BJ (cell line): Measurements from ENCODE around the gene CARD19. TPM values are rescaled to one million over a fixed set of nuclear protein-coding genes. Genes with fewer than 3 reads are reported as not detected.
A peak's percentile ranks its signal among the peaks of the same experiment; 100 is the strongest.

Experiments used
- CTCF ChIA-PET: fragments of 350-600 bp; formaldehyde crosslinking; extraction: SDS; loops from one replicate; lab custom pipeline; 2021; ENCODE audit warnings: antibody characterized with exemption, inconsistent platforms; lab: Yijun Ruan, JAX
- POLR2A ChIA-PET: fragments of 300-600 bp; sonication (Branson Sonifier 250); formaldehyde crosslinking; extraction: SDS; loops from one replicate; lab custom pipeline; 2021; ENCODE audit warnings: antibody characterized with exemption; lab: Charles Lee
- DNase-seq: peaks from one replicate; pipeline ENCODE4 v3.0.0-alpha.2; 2011; ENCODE audit warnings: low read depth
- H3K27me3 ChIP-seq: 2 replicates; pipeline ENCODE4 v1.6.0; 2011; ENCODE audit warnings: low read length; ENCODE audit not compliant: control insufficient read depth, insufficient read depth
- H3K36me3 ChIP-seq: 2 replicates; pipeline ENCODE4 v1.5.1; 2011; ENCODE audit warnings: low read length; ENCODE audit not compliant: control insufficient read depth, insufficient read depth
- H3K4me3 ChIP-seq: 2 replicates; pipeline ENCODE4 v1.5.1; 2011; ENCODE audit warnings: low read depth, mild to moderate bottlenecking, control low read depth, low read length
- polyA plus RNA-seq: library from polyadenylated mRNA; depleted of rRNA; stranded (reverse); fragments of >200 nt; gene quantifications from 2 replicates; pipeline ENCODE4 v1.2.3, GENCODE V29; 2011
- TF ChIP-seq, protein P1 (sequence below): IDR thresholded peaks from 2 replicates; pipeline ENCODE4 v1.5.1; 2011; ENCODE audit warnings: low read depth, mild to moderate bottlenecking, control low read depth, inconsistent platforms, low read length, moderate library complexity; ENCODE audit not compliant: insufficient read depth

The CARD19 gene
- polyA plus RNA-seq, 1 experiment, result 69.3 TPM

DNA sequence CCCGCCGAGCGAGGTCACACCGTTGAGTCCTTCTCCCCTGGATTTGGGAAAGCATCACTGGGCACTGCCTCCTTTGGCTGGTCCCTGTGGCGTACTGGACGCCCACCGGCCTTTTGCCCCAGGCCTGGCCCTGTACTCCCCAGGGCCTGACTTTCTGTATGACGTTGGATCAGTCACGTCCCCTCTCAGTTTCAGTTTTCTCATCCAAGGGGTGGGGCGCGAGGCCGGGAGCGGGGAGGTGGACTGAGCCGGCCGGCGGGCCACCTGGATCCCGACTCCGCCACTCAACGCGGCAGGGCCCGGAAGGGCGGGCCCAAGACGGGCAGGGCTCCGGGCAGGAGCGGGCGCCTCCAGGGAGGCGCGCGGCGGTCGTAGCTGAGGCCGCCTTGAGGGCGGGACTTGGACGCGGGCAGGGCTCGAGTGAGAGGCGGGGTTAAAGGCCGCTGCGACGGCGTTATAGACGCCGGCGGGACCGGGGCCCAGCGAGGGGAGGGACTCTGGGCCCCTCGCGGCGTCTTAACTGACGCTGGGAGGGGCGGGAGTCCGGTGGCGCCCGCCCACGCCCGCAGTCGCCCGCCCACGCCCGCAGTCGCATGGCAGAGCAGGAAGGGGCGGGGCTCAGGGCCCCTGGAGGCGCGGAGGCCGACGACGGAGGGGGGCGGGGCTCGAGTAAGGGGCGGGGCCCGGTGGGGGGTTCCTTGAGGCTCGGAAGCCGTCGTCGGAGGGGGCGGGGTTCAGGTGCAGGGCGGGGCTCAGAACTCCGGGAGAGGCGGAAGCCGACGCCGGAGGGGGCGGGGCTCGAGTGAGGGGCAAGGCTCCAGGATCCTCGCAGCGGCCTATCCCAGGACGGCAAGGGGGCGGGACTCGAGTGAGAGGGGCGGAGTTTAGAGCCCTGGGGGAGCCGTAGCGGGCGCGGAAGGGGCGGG lies 549 bp upstream of the CARD19 start:
- TF ChIP-seq, protein P1, sequence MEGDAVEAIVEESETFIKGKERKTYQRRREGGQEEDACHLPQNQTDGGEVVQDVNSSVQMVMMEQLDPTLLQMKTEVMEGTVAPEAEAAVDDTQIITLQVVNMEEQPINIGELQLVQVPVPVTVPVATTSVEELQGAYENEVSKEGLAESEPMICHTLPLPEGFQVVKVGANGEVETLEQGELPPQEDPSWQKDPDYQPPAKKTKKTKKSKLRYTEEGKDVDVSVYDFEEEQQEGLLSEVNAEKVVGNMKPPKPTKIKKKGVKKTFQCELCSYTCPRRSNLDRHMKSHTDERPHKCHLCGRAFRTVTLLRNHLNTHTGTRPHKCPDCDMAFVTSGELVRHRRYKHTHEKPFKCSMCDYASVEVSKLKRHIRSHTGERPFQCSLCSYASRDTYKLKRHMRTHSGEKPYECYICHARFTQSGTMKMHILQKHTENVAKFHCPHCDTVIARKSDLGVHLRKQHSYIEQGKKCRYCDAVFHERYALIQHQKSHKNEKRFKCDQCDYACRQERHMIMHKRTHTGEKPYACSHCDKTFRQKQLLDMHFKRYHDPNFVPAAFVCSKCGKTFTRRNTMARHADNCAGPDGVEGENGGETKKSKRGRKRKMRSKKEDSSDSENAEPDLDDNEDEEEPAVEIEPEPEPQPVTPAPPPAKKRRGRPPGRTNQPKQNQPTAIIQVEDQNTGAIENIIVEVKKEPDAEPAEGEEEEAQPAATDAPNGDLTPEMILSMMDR, result no peak
- ChIA-PET POLR2A (interaction anchor here (0.6 kb wide), 1 partner anchor 23 kb away, joined by 4 read pairs; no protein-coding TSS in a partner anchor), CTCF (interaction anchor here (0.7 to 5.7 kb wide), 3 partner anchors 14 to 587 kb away, joined by 3 to 28 read pairs (median 3); no protein-coding TSS in a partner anchor)
- no peaks in the 10 kb centered on the region for H3K36me3 ChIP-seq
- H3K27me3 ChIP-seq, result no peaks in the 10 kb centered on the region
- DNase-seq, result peak; percentile 82
- peak overlapping the region; percentile 34 for H3K4me3 ChIP-seq

DNA sequence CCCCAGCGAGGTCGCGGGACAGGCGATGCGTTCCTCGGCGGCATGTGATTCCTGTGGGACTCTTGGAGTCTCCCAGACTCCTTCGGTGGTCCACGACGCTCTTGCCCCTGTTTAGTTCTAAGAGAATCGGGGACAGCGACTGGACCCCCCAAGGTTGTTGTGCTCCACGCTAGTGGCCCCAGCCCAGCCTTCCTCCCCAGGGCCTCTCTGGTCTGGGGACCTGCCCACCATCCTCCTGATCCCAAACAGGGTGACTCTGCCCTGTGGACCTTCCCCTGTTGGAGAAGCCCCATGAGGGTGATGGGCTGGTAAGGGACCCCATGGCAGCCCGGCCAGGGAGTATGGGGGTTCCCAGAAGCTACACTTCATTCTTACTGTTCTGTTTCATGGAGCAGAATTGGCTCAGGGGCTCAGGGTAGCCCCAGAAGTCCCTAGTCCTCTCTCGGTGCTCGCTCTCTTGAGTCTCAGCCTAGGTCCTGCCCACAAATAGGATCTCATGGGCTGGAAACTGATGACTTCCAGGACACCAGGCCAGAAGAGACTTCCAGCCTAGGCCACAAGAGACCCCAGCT lies 880 bp downstream of the CARD19 start:
- TF ChIP-seq, protein P1, result no peak
- no peak for DNase-seq
- no peaks in the 10 kb centered on the region for H3K36me3 ChIP-seq
- ChIA-PET CTCF (interaction anchor here (5.7 kb wide), 1 partner anchor 12 kb away, joined by 28 read pairs; no protein-coding TSS in a partner anchor), POLR2A (no interaction called here)
- H3K27me3 ChIP-seq, result no peaks in the 10 kb centered on the region
- H3K4me3 ChIP-seq, result peak overlapping the region; percentile 73

DNA sequence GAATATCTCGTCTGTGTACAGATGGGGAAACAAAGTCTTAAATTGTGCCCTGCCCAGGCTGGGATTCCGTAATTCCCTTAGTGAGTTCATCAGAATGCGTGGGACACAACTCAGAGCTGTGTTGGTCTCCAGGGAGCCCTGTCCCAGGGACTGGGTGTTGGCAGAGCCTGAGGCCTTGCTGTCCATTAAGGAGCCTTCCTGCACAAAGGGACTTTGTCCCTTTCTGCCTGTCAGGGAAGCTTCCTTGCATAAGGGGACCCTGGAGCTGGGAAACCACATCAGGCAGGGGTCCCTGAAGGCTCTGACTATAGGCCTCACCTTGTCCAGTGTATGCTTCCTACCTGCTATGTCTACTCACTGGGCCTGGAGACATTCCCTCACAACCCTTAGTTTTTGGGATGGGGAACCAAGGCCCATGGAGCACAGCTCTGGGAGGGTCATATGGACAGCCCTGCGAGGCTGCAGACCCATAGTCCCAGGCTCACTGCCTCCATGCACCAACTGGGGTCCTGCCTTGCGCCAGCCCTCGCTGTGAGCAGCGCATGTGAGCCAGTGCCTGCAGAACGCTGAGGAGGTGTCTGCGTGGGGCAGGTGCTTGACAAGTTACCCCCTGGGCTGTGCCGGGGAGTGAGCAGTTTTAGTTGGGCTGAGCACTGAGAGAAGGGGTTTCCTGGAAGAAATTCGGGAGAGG lies 1.6 kb downstream of the CARD19 start:
- Histone ChIP-seq H3K27me3 (no peaks in the 10 kb centered on the region), H3K4me3 (peak overlapping the region; percentile 73), H3K36me3 (no peaks in the 10 kb centered on the region)
- TF ChIP-seq, protein P1, result no peak
- no peak for DNase-seq
- CTCF ChIA-PET, result interaction anchor here (5.7 kb wide), 1 partner anchor 11 kb away, joined by 28 read pairs; no protein-coding TSS in a partner anchor
- POLR2A ChIA-PET, result no interaction called here

DNA sequence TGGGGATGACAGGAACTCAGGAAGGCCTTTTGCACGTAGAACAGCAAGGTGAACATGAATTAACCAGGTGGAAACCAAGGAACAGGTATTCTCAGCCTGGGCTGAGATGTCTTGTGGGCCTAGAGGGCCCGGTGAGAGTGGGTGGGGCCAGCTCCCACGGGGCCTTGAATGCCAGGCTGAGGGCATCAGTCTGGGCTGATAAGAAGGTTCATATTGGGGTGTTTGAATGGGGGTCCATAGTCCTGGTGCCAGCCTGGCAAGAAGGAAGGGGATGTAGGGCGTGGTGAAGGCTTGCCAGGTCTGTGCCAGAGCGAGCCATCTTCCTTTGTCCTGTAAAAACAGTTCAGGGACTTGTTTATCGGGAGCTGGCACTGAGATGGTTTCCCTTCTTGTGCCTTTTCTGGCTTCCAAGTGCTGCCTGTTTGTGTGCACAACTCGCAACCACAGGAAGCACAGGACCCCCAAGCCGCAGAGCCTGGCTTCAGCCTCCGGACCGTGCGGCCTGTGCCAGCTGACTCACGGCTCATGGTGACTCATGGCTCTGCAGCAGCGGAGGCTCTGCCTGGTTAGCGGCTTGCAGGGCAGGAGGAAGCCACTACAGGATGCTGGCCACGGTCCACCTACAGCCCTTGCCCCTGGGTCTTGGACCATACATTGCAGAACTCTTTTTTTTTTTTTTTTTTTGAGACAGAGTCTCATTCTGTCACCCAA lies 2.4 kb downstream of the CARD19 start:
- TF ChIP-seq, protein P1, result no peak
- peak; percentile 84 for DNase-seq
- no peak overlapping the region for H3K4me3 ChIP-seq
- no peaks in the 10 kb centered on the region for H3K36me3 ChIP-seq
- H3K27me3 ChIP-seq, result no peaks in the 10 kb centered on the region
- ChIA-PET CTCF (interaction anchor here (1.4 to 5.7 kb wide), 2 partner anchors 11 to 94 kb away, joined by 3 to 28 read pairs; no protein-coding TSS in a partner anchor), POLR2A (interaction anchor here (0.6 kb wide), 1 partner anchor 580 kb away, joined by 5 read pairs; no protein-coding TSS in a partner anchor)
